Fibroblast of skin of right biceps (primary cell): ENCODE measurements around the gene USP24.

Experiments
- DNase-seq: peaks from one replicate; pipeline ENCODE4 v3.0.0-alpha.2; 2013

The USP24 gene

GRCh38 chr1:55196433-55197035, 18.6 kb downstream of the USP24 start:
- DNase-seq, result no peak

DNA sequence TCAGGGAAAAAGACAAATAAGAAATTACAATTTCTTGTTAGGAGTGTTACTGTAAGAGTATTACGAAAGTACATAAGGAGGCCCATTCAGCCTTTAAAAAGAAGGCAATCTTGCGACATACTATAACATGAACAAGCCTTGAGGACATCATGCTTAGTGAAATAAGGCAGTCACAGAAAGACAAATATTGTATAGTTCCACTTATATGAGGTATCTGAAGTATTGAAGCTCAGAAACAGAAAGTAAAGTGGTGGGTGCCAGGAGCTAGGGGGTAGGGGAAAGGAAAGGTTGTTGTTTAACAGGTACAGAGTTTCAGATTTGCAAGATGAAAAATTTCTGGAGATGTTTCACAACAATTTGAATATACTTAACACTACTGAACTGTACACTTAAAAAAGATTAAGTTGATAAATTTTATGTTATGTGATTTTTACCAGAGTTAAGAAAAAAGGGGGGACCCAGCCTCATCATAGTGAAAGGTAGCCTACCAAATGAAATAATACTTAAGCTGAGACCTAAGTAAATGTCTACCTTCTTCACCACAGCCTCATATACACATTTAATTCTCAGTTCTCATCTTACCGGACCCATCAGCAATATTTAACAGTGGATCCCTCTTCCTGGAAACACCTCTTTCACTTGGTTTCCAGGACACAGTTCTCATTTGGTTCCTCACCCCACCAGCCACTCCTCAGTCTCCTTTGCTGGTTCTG, 19.5 kb downstream of the USP24 start:
- DNase-seq, result peak; percentile 22

DNA sequence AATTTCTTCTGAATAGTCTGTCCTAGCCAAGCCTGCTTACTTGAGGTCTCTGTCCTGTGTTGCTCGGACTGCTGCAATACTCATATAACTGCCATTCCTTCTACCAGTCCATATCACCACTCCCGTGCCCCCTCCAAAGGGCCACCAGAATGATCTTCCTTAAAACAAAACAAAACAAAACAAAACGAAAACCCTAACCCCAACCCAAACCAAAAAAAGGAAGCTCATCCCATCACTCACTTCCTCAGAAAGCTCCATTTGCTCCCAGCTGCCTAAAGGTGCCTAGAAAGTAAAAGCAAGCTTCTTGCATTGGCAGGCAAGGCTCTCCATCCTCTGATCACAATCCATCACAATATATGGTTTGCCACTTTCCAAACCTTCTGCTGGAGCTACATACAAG, 20.3 kb downstream of the USP24 start:
- no peak for DNase-seq

DNA sequence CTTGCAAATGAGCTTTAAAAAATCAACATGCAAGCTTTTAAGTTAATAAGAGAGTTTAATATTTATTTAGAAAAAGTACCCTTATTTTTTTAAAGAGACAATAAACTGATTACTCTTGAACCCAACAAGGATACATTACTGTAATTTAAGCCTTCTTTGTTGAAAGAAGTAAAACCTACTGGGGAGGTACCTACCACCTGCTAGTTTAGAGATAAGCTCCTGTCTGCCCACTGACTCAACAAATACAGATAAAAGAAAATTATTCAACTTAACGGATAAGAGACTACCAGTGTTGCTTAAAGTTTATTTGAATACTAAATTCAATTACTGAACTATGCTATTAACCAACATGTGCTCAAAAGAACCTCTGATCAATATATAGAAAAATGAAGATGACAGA, 23.1 kb downstream of the USP24 start:
- no peak for DNase-seq

GRCh38 chr1:55191219-55191952, 23.8 kb downstream of the USP24 start:
- peak; percentile 22 for DNase-seq

- no peak for DNase-seq
These were observed 25.1 kb downstream of the USP24 start for GRCh38 chr1:55190109-55190508.

DNA sequence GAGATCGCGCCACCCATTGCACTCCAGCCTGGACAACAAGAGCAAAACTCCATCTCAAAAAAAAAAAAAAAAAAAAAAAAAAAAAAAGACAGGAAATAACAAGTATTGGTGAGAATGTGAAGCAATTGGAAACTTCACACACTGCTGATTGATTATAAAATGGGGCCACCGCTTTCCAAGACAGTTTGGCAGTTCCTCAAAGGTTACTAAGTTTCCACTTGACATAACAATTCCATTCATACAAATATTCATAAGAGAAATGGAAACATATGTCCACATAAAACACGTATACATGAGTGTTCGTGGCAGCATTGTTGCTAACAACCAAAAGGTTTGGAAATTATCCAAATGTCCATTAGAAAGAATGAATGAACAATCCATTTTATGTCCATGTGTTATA, 26.3 kb downstream of the USP24 start:
- no peak for DNase-seq

GRCh38 chr1:55185832-55186231, 29.3 kb downstream of the USP24 start:
- DNase-seq, result no peak

DNA sequence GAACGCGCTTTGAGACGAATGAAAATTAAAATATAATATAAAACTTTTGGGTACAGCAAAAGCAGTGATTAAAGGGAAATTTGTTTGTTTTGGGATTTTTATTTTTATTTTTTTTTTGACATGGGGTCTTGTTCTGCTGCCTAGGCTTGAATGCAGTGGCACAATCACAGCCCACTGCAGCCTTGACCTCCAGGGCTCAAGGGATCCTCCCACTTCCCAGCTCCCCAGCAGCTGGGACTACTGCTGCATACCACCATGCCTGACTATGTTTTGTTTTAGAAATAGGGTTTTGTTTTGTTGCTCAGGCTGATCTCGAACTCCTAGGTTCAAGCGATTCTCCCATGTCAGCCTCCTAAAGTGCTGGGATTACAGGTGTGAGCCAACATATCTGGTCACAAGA, 30.3 kb downstream of the USP24 start:
- no peak for DNase-seq

DNA sequence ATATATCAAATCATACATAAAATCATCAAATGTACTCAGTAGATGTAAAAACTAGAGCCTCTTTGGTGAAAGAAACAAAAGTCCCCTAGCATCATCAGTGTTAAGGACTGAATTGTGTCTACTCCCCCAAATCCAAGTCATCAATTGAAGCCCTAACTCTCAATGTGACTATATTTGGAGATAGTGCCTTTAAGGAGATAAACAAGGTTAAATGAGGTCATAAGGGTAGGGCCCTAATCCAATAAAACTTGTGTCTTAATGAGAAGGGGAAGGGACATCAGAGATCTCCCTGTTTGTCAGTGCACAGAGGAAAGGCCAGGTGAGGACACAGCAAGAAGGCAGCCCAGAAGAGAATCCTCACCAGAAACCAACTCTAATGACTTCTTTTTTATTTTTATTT, 33.5 kb downstream of the USP24 start:
- no peak for DNase-seq

GRCh38 chr1:55180075-55180670, 35.0 kb downstream of the USP24 start:
- no peak for DNase-seq

GRCh38 chr1:55179177-55179835, 35.9 kb downstream of the USP24 start:
- peak; percentile 13 for DNase-seq

GRCh38 chr1:55172687-55173086, 42.5 kb downstream of the USP24 start:
- DNase-seq, result no peak

DNA sequence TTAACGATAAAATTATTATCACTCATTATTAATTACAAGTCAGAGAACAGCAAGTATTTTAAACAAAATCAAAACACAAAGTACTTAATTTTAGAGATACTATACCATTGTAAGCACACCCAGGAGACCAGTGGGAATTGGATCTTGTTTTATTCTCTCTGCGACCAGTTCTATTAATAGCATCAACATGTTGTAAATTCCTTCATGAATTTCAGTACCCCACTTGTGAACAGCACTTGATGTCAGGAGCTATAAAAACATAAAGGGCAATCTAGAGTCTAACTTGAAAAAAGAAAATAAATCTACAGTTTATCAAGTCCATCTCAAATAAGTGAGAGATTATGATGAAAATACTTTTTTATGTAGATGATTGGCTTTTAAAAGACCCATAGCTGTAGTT, 42.9 kb downstream of the USP24 start:
- peak; percentile 5 for DNase-seq

DNA sequence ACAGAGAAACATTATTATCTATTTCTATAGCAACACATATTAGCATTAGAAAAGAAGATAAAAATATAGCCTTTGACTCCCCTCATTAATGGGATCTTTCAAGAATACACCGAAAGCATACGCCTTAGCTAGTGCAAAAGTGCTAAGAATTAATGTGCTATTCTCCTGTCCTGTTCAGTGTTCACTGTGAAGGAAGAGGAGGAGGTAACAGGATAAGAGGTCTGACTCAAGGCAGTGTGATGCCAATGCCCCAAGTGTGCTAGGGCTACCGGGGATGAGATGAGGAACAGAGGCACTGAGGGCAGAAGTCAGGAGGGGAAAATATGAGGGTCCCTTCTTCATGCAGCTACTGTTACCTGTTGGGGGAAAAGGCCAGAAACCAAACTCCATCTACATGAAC, 43.5 kb downstream of the USP24 start:
- no peak for DNase-seq

GRCh38 chr1:55170426-55170825, 44.7 kb downstream of the USP24 start:
- no peak for DNase-seq

GRCh38 chr1:55169126-55169525, 46.0 kb downstream of the USP24 start:
- no peak for DNase-seq

DNA sequence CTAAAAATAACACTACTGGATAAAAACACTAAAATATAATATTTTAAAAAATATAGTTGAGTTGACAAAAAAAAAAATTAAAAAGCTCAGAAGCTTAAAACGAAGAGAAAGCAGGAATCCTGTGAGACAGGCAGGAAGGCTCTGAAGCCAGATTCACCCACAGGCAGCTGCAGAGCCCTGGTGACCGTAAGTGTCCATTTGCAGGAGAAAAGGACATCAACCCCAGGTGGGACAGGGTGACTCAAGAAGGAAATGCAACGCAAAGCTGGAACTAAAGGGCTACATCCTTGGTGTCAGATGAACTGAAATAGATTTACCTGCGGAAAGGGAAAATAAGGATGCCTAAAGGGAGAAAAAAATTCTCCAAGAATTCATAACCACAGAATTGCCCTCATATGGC, 46.8 kb downstream of the USP24 start:
- no peak for DNase-seq

DNA sequence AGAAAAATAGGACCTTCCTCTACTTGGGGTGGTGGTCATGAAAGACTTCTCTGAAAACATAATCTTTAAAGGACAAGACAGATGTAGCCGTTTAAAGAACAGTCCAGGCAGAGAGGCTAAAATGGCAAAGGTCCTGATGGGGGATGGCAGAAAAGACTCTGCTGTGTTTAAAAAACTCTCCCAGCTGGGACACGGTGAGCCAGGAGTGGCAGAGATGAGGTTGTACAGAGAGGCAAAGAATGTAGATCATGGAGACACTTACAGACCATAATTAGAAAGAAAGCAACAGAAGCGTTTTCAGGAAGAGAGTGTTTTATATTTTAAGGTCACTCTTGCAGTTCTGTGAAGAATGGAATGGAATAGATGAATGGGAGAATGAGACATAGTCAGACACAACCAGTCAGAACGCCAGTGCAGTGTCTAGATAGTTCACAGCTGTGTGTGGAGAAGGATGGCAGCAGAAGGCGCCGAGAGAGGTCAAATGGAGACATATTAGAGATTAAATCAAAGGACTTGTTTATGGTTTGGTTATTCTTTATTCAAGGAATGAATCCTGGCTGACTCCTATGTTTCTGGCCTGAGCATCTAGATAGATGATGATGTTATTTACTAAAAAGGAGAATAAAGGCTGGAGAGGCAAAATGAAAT, 47.8 kb downstream of the USP24 start:
- DNase-seq, result no peak

DNA sequence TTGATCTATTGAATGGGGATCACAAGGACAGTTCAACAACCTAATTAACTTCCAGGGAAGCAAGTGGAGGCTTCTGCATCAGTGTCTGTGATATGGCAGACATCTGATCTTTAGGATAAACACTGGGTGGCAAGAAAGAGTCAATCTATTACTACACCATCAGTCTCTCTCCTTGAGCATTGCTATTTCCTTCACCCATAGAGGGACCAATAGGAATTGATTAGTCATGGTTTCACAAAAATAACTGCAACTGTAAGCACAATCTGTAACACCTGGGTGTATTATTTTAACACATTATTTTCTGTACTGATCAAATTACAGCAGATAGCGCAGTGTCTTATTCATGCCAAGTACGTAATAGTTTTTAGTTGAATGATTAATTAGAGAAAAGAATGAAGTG, 50.3 kb downstream of the USP24 start:
- no peak for DNase-seq

GRCh38 chr1:55159571-55159970, 55.6 kb downstream of the USP24 start:
- no peak for DNase-seq

DNA sequence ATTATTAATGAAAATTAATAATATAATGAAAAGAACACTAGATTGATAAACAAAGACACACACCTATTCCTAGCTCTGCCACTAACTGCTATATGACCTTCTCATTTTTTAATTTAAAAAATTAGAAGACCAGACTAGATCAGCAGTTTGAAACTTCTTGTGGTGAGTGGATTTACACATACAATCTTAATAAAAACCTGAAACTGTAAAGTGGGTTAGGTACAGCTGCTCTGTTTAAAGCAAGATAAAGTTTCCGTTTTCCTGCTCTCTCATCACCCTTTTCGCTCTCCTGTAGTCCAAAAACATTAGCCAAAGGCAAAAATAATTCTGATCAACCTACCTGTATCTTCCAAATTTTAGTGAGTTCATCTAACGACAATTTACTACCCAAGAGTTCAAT, 58.6 kb downstream of the USP24 start:
- DNase-seq, result no peak

DNA sequence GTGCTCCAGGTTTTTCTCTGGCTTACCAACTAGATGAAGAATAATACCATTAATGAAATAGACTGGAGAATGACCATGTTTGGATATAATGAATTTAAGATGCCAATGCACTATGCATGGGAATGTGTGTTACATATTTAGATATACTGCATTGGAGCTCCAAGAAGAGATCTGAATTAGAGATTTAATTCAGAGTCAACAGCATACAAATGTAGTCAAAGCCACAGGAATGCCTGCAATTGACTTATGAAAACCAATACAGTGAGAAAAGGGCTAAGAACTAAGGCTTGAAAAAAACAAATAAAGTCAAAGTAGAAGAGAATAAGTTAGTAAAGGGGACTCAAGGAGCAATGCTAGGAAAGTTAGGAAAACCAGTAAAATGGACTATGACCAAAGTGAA, 59.1 kb downstream of the USP24 start:
- peak; percentile 58 for DNase-seq
